Activated CD4-positive, alpha-beta T cell treated with anti-CD3 and anti-CD28 coated beads, Interleukin-2, amount 10 ng/mL, durations not matched to agents 24 days and 14 days (primary cell): ENCODE data around the gene TNFAIP2. TPM values are rescaled to one million over a fixed set of nuclear protein-coding genes. Genes with fewer than 3 reads are reported as not detected.
A peak's percentile ranks its signal among the peaks of the same experiment; 100 is the strongest.
"Not testable (repeated sequence)": the region's sequence is repeated elsewhere in the genome, so short reads cannot be mapped to it uniquely, and the experiment has no call there.

Experiments
- DNase-seq: peaks from one replicate; pipeline ENCODE4 v3.0.0; 2022
- H3K27ac Mint-ChIP-seq: one replicate; pipeline ENCODE4 v1.8.0; 2022; ENCODE audit warnings: mild to moderate bottlenecking, mixed read lengths
- H3K27me3 Mint-ChIP-seq: one replicate; pipeline ENCODE4 v1.8.0; 2022; ENCODE audit warnings: mixed read lengths
- H3K36me3 Mint-ChIP-seq: one replicate; pipeline ENCODE4 v1.8.0; 2022; ENCODE audit warnings: low read depth, mild to moderate bottlenecking, mixed read lengths
- H3K4me1 Mint-ChIP-seq: one replicate; pipeline ENCODE4 v1.8.0; 2021; ENCODE audit warnings: mixed read lengths
- H3K4me3 Mint-ChIP-seq: one replicate; pipeline ENCODE4 v1.8.0; 2022; ENCODE audit warnings: mild to moderate bottlenecking, moderate library complexity, mixed read lengths
- H3K9me3 Mint-ChIP-seq: one replicate; pipeline ENCODE4 v1.8.0; 2021; ENCODE audit warnings: mixed read lengths
- intact Hi-C: fragments of 100-400 bp; cut with micrococcal nuclease; formaldehyde crosslinking; loops from one replicate; pipeline ENCODE4 v1.15.1; 2023
- total RNA-seq: library from RNA; stranded (reverse); gene quantifications from 2 replicates; pipeline ENCODE4 v1.2.3, GENCODE V29; 2022

Gene TNFAIP2
- total RNA-seq, 1 donor from 2014 or later = 0.37 TPM

- no peak overlapping the region for H3K27ac Mint-ChIP-seq
- H3K4me3 Mint-ChIP-seq = no peak overlapping the region
- H3K9me3 Mint-ChIP-seq = no peaks in the 10 kb centered on the region
- H3K27me3 Mint-ChIP-seq = peaks cover 6% of the 10 kb centered on the region
- H3K4me1 Mint-ChIP-seq = no peaks in the 10 kb centered on the region
- H3K36me3 Mint-ChIP-seq = no peaks in the 10 kb centered on the region
- DNase-seq = no peak
- intact Hi-C loops = no loop called here
These were observed 42.1 kb downstream of the TNFAIP2 start for GRCh38 chr14:103165323-103165722.

- Mint-ChIP-seq H3K27me3 (peaks cover 9% of the 10 kb centered on the region), H3K36me3 (no peaks in the 10 kb centered on the region), H3K4me3 (no peak overlapping the region), H3K4me1 (no peaks in the 10 kb centered on the region), H3K9me3 (no peaks in the 10 kb centered on the region), H3K27ac (no peak overlapping the region)
- no peak for DNase-seq
- intact Hi-C loops = no loop called here
These were observed 46.7 kb downstream of the TNFAIP2 start for GRCh38 chr14:103169954-103170353.

GRCh38 chr14:103171206-103171605 is 47.9 kb downstream of the TNFAIP2 start:
- H3K4me3 Mint-ChIP-seq, DNase-seq, intact Hi-C loops, H3K27ac Mint-ChIP-seq, H3K4me1 Mint-ChIP-seq, H3K9me3 Mint-ChIP-seq, H3K36me3 Mint-ChIP-seq: not testable (repeated sequence)
- H3K27me3 Mint-ChIP-seq = peaks cover 10% of the 10 kb centered on the region

- Mint-ChIP-seq H3K36me3 (no peaks in the 10 kb centered on the region), H3K9me3 (no peaks in the 10 kb centered on the region), H3K4me1 (no peaks in the 10 kb centered on the region), H3K4me3 (no peak overlapping the region), H3K27me3 (peaks cover 10% of the 10 kb centered on the region), H3K27ac (no peak overlapping the region)
- DNase-seq = no peak
- intact Hi-C loops = no loop called here
These were observed 49.7 kb downstream of the TNFAIP2 start for GRCh38 chr14:103172921-103173320.

GRCh38 chr14:103173887-103174286 is 50.6 kb downstream of the TNFAIP2 start:
- H3K4me1 Mint-ChIP-seq, DNase-seq, H3K9me3 Mint-ChIP-seq, intact Hi-C loops, H3K27ac Mint-ChIP-seq, H3K36me3 Mint-ChIP-seq, H3K4me3 Mint-ChIP-seq: not testable (repeated sequence)
- H3K27me3 Mint-ChIP-seq = peaks cover 10% of the 10 kb centered on the region

GRCh38 chr14:103176176-103176575 is 52.9 kb downstream of the TNFAIP2 start:
- peaks cover 15% of the 10 kb centered on the region for H3K27me3 Mint-ChIP-seq

GRCh38 chr14:103177376-103177775 is 54.1 kb downstream of the TNFAIP2 start:
- Mint-ChIP-seq H3K9me3 (no peaks in the 10 kb centered on the region), H3K27ac (no peak overlapping the region), H3K36me3 (no peaks in the 10 kb centered on the region), H3K4me3 (no peak overlapping the region), H3K4me1 (no peaks in the 10 kb centered on the region), H3K27me3 (peaks cover 16% of the 10 kb centered on the region)
- intact Hi-C loops = no loop called here
- no peak for DNase-seq

More at GRCh38 chr14:103176176-103176575, 52.9 kb downstream of the TNFAIP2 start:
- intact Hi-C loops, H3K4me3 Mint-ChIP-seq, H3K4me1 Mint-ChIP-seq, H3K36me3 Mint-ChIP-seq, H3K27ac Mint-ChIP-seq, H3K9me3 Mint-ChIP-seq, DNase-seq: not testable (repeated sequence)

- no peaks in the 10 kb centered on the region for H3K4me1 Mint-ChIP-seq
- peaks cover 15% of the 10 kb centered on the region for H3K27me3 Mint-ChIP-seq
- H3K4me3 Mint-ChIP-seq = no peak overlapping the region
- H3K9me3 Mint-ChIP-seq = no peaks in the 10 kb centered on the region
- no peaks in the 10 kb centered on the region for H3K36me3 Mint-ChIP-seq
- no peak overlapping the region for H3K27ac Mint-ChIP-seq
- intact Hi-C loops = no loop called here
- DNase-seq = no peak
These were observed 55.3 kb downstream of the TNFAIP2 start for GRCh38 chr14:103178521-103178920.

- DNase-seq = no peak
These were observed 55.8 kb downstream of the TNFAIP2 start for GRCh38 chr14:103179094-103179493.

GRCh38 chr14:103180331-103180730 is 57.1 kb downstream of the TNFAIP2 start:
- no peak for DNase-seq
- Mint-ChIP-seq H3K4me3 (no peak overlapping the region), H3K9me3 (no peaks in the 10 kb centered on the region), H3K27ac (no peak overlapping the region), H3K27me3 (peaks cover 15% of the 10 kb centered on the region), H3K4me1 (no peaks in the 10 kb centered on the region), H3K36me3 (no peaks in the 10 kb centered on the region)
- intact Hi-C loops = no loop called here

More at GRCh38 chr14:103179094-103179493, 55.8 kb downstream of the TNFAIP2 start:
- H3K27ac Mint-ChIP-seq = no peak overlapping the region
- no peak overlapping the region for H3K4me3 Mint-ChIP-seq
- no peaks in the 10 kb centered on the region for H3K9me3 Mint-ChIP-seq
- no peaks in the 10 kb centered on the region for H3K4me1 Mint-ChIP-seq
- intact Hi-C loops = no loop called here
- no peaks in the 10 kb centered on the region for H3K36me3 Mint-ChIP-seq
- H3K27me3 Mint-ChIP-seq = peaks cover 17% of the 10 kb centered on the region

- Mint-ChIP-seq H3K9me3 (no peaks in the 10 kb centered on the region), H3K4me3 (no peak overlapping the region)
These were observed 60.8 kb downstream of the TNFAIP2 start for GRCh38 chr14:103184046-103184445.

GRCh38 chr14:103185051-103186029 is 62.1 kb downstream of the TNFAIP2 start:
- Mint-ChIP-seq H3K36me3 (no peaks in the 10 kb centered on the region), H3K27me3 (peaks cover 47% of the 10 kb centered on the region), H3K9me3 (no peaks in the 10 kb centered on the region), H3K27ac (no peak overlapping the region), H3K4me1 (no peaks in the 10 kb centered on the region), H3K4me3 (no peak overlapping the region)
- peak; percentile 58 for DNase-seq
- intact Hi-C loops = loop anchor here (5.0 kb wide), 1 partner anchor 78 kb away; no protein-coding TSS in a partner anchor

More at GRCh38 chr14:103184046-103184445, 60.8 kb downstream of the TNFAIP2 start:
- peaks cover 44% of the 10 kb centered on the region for H3K27me3 Mint-ChIP-seq
- no peak overlapping the region for H3K27ac Mint-ChIP-seq
- no peaks in the 10 kb centered on the region for H3K36me3 Mint-ChIP-seq
- no peaks in the 10 kb centered on the region for H3K4me1 Mint-ChIP-seq
- intact Hi-C loops = no loop called here
- DNase-seq = no peak

GRCh38 chr14:103186241-103186822 is 63.1 kb downstream of the TNFAIP2 start:
- no peak overlapping the region for H3K27ac Mint-ChIP-seq
- DNase-seq = no peak
- intact Hi-C loops = loop anchor here (5.0 kb wide), 1 partner anchor 79 kb away; no protein-coding TSS in a partner anchor
- H3K9me3 Mint-ChIP-seq = no peaks in the 10 kb centered on the region
- H3K27me3 Mint-ChIP-seq = peaks cover 49% of the 10 kb centered on the region
- no peaks in the 10 kb centered on the region for H3K36me3 Mint-ChIP-seq
- H3K4me3 Mint-ChIP-seq = no peak overlapping the region
- H3K4me1 Mint-ChIP-seq = no peaks in the 10 kb centered on the region
